HepG2 (cell line): ENCODE measurements around the gene NDRG2. TPM values are rescaled to one million over a fixed set of nuclear protein-coding genes. Genes with fewer than 3 reads are reported as not detected.

ENCODE experiments used
- ATF2 ChIP-seq: sonication (generic); formaldehyde crosslinking; IDR thresholded peaks from 2 replicates; pipeline ENCODE4 v1.4.0; 2020; ENCODE audit warnings: missing genetic modification reagents
- FOXP4 ChIP-seq: sonication (generic); formaldehyde crosslinking; IDR thresholded peaks from 2 replicates; pipeline ENCODE4 v1.4.0; 2020; ENCODE audit warnings: missing genetic modification reagents
- HINFP ChIP-seq: sonication (generic); formaldehyde crosslinking; IDR thresholded peaks from 2 replicates; pipeline ENCODE4 v1.4.0; 2020; ENCODE audit warnings: low read depth, mild to moderate bottlenecking, missing genetic modification reagents
- HNRNPLL ChIP-seq: fragments of 200-400 bp; formaldehyde crosslinking; IDR thresholded peaks from 2 replicates; pipeline ENCODE4 v1.6.1; 2017; ENCODE audit warnings: mild to moderate bottlenecking, low read depth, low read length; ENCODE audit not compliant: poor library complexity, severe bottlenecking
- HOXD1 ChIP-seq: sonication (generic); formaldehyde crosslinking; IDR thresholded peaks from 2 replicates; pipeline ENCODE4 v1.5.0; 2020; ENCODE audit warnings: missing genetic modification reagents
- KLF15 ChIP-seq: sonication (generic); formaldehyde crosslinking; IDR thresholded peaks from 2 replicates; pipeline ENCODE4 v1.8.1; 2023; ENCODE audit warnings: borderline replicate concordance, mild to moderate bottlenecking, inconsistent platforms, missing genetic modification reagents, mixed read lengths
- MED1 ChIP-seq: sonication (generic); formaldehyde crosslinking; IDR thresholded peaks from 2 replicates; pipeline ENCODE4 v1.4.0; 2020; ENCODE audit warnings: missing genetic modification reagents
- RFX5 ChIP-seq: IDR thresholded peaks from 2 replicates; pipeline ENCODE4 v1.6.1; 2011; ENCODE audit warnings: low read depth, low read length, improper control_type of control experiment
- TARDBP ChIP-seq: sonication (generic); formaldehyde crosslinking; IDR thresholded peaks from 2 replicates; pipeline ENCODE4 v1.8.0; 2022; ENCODE audit warnings: mild to moderate bottlenecking, missing genetic modification reagents
- ZNF207 ChIP-seq: fragments of 450-650 bp; IDR thresholded peaks from 2 replicates; pipeline ENCODE4 v1.6.1; 2016; ENCODE audit warnings: antibody characterized with exemption, borderline replicate concordance
- ZNF501 ChIP-seq: sonication (generic); formaldehyde crosslinking; IDR thresholded peaks from 2 replicates; pipeline ENCODE4 v1.5.1; 2020; ENCODE audit warnings: mild to moderate bottlenecking, moderate library complexity, missing genetic modification reagents
- ZNF784 ChIP-seq: sonication (generic); formaldehyde crosslinking; IDR thresholded peaks from 2 replicates; pipeline ENCODE4 v1.5.1; 2020; ENCODE audit warnings: missing genetic modification reagents, mild to moderate bottlenecking, borderline replicate concordance
- ZNF792 ChIP-seq: IDR thresholded peaks from 2 replicates; pipeline ENCODE4 v1.6.1; 2016
- polyA plus RNA-seq, 8 experiments: library from polyadenylated mRNA; depleted of rRNA in 3 of 8; stranded (reverse) in 7 of 8; unstranded in 1 of 8; fragments of >200 nt; fragmentation: Illumina TruSeq in 4 of 8; extraction: Trizol in 4 of 8; gene quantifications; 2 replicates each; pipeline versions ENCODE4 v1.2.1 to v1.2.3, GENCODE V29; 2011 to 2016; ENCODE audit warnings: low read depth in 4 of 8, missing spikeins in 1 of 8, mixed read lengths in 1 of 8; ENCODE audit not compliant: insufficient read depth in 1 of 8
- total RNA-seq, 5 experiments: library from RNA; depleted of rRNA; stranded (reverse); fragments of >200 nt; fragmentation: Illumina TruSeq; extraction: Trizol; gene quantifications; 2 replicates each; pipeline ENCODE4 v1.2.3, GENCODE V29; 2016; ENCODE audit warnings: low read depth in 1 of 5
- TF ChIP-seq, protein P1 (sequence below): sonication (generic); formaldehyde crosslinking; IDR thresholded peaks from 2 replicates; pipeline ENCODE4 v1.5.1; 2020; ENCODE audit warnings: mild to moderate bottlenecking, missing genetic modification reagents, moderate library complexity

NDRG2 gene
- total and polyA plus RNA-seq, 2 of the 13 experiments (the other 11 are each of a cell fraction or from before 2014, with no cell fraction given): 27.2 to 189 TPM

- peak; percentile 9; the same call in 1 of the 2 replicates for TF ChIP-seq ATF2 (CRISPR knock-in tag)
- no peak for TF ChIP-seq ZNF792 (CRISPR knock-in tag)
- TF ChIP-seq, protein P1, sequence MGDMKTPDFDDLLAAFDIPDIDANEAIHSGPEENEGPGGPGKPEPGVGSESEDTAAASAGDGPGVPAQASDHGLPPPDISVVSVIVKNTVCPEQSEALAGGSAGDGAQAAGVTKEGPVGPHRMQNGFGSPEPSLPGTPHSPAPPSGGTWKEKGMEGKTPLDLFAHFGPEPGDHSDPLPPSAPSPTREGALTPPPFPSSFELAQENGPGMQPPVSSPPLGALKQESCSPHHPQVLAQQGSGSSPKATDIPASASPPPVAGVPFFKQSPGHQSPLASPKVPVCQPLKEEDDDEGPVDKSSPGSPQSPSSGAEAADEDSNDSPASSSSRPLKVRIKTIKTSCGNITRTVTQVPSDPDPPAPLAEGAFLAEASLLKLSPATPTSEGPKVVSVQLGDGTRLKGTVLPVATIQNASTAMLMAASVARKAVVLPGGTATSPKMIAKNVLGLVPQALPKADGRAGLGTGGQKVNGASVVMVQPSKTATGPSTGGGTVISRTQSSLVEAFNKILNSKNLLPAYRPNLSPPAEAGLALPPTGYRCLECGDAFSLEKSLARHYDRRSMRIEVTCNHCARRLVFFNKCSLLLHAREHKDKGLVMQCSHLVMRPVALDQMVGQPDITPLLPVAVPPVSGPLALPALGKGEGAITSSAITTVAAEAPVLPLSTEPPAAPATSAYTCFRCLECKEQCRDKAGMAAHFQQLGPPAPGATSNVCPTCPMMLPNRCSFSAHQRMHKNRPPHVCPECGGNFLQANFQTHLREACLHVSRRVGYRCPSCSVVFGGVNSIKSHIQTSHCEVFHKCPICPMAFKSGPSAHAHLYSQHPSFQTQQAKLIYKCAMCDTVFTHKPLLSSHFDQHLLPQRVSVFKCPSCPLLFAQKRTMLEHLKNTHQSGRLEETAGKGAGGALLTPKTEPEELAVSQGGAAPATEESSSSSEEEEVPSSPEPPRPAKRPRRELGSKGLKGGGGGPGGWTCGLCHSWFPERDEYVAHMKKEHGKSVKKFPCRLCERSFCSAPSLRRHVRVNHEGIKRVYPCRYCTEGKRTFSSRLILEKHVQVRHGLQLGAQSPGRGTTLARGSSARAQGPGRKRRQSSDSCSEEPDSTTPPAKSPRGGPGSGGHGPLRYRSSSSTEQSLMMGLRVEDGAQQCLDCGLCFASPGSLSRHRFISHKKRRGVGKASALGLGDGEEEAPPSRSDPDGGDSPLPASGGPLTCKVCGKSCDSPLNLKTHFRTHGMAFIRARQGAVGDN (CRISPR knock-in tag): no peak
- no peak for TF ChIP-seq HNRNPLL
- TF ChIP-seq ZNF501 (CRISPR knock-in tag): 0 out of 2 replicates have a peak, but pooled peaks have one; percentile 49
- no peak for TF ChIP-seq ZNF207
- no peak for TF ChIP-seq KLF15 (CRISPR knock-in tag)
- no peak for TF ChIP-seq HINFP
- no peak for TF ChIP-seq ZNF784 (CRISPR knock-in tag)
- TF ChIP-seq MED1 (CRISPR knock-in tag): peak; percentile 35; the same call in 1 of the 2 replicates
- no peak for TF ChIP-seq RFX5
- TF ChIP-seq TARDBP (CRISPR knock-in tag): 0 out of 2 replicates have a peak, but pooled peaks have one; percentile 36
- no peak for TF ChIP-seq FOXP4 (CRISPR knock-in tag)
- no peak for TF ChIP-seq HOXD1 (CRISPR knock-in tag)
Measured at GRCh38 chr14:21039585-21040369, 14.9 kb upstream of the NDRG2 start (continued).
